Activated CD8-positive, alpha-beta memory T cell treated with anti-CD3 and anti-CD28 coated beads for 4 hours (primary cell): Measurements from ENCODE around the gene NDUFC1.

ENCODE experiments used
- DNase-seq, 2 donors: peaks; one replicate each; pipeline ENCODE4 v3.0.0-alpha.2; 2020; ENCODE audit warnings: low read depth in 2 of 2

The NDUFC1 gene

DNA sequence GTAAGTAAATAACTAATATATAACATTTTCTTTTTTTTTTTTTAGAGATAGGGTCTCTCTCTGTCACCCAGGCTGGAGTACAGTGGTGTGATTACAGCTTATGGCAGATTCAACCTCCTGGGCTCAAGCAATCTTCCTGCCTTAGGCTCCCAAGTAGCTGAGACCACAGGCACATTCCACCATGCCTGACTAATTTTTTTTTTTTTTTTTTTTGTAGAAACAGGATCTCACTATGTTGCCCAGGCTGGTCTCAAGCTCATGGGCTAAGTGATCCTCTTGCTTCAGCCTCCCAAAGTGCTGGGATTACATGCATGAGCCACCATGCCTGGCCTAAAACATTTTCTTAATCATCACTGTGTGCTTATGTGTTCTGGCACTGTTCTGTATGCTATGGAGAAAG is 55.0 kb downstream of the NDUFC1 start:
- no peak for DNase-seq

DNA sequence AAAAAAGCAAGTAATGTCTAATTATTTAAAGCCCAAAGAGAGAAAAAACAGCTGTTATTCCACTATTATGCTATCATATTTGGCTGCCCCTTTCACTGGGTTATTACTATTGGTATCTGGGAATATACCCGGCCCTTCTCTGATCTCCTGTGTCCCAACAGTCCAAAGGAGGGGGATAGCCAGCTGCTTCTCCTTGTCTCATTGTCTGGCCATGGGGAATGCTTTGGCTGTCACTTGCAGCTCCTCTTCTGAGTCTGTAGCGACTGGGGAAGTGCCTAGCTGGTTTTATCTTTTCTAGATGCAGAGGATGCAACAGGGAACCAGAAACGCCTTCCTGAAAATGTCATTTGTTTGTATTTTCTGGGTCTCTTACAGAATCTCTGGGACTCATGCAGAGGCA is 56.1 kb downstream of the NDUFC1 start:
- DNase-seq: no peak

- no peak for DNase-seq
These were observed 56.7 kb downstream of the NDUFC1 start for GRCh38 chr4:139245590-139245989.

GRCh38 chr4:139243448-139244365 is 58.6 kb downstream of the NDUFC1 start:
- DNase-seq: no peak

- no peak for DNase-seq
These were observed 59.7 kb downstream of the NDUFC1 start for GRCh38 chr4:139242511-139243051.

- DNase-seq: no peak
These were observed 60.5 kb downstream of the NDUFC1 start for GRCh38 chr4:139241784-139242151.

DNA sequence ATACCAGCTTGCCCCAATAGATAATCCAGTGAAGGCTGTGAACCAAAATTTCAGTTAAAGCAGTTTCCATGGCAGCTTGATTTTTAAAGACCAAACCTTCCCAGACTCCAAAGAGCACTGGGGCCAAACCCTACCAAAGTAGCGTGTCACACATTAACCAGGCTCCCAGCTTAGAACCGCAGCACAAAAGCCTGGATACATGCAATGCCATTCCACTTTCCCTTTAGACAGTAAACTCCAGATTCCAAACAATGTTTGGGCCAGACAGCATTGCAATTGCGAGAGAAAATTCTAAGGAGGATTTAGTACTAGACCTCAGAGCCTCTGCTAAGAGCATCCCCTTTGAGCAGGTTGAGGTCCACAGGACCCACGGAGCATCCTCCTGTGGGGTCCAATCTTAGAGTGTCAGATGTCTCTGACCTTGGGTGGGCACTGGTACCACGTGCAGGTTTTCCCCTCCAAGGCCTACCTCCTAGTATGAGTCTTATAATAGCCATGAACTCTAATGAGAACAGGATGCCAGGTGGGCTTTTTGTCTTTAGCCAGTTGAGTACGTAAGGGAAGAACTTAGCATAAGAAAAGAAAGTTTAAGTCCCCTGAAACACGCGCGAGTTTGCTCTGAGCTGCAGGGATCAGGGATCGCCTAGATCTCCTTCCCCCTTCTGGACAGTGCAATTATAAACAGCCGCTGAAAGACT is 61.0 kb downstream of the NDUFC1 start:
- DNase-seq: no peak
